Measurements from ENCODE around the gene PRKACA. TPM values are rescaled to one million over a fixed set of nuclear protein-coding genes. Genes with fewer than 3 reads are reported as not detected.

PRKACA gene
- 10 to 100 TPM; 61.6 to 80.0 TPM for total RNA-seq

- Mint-ChIP-seq H3K4me1 (ENCODE audit: low read depth in 2 of 2) (peaks cover 30 to 40% of the 10 kb centered on the region in 2 donors), H3K27ac (peak within 1 kb of the TSS; percentile 93 to 97), H3K4me3 (peak within 1 kb of the TSS; percentile 98), H3K9me3 (no peaks in the 10 kb centered on the region), H3K27me3 (no peaks in the 10 kb centered on the region), H3K36me3 (no peaks in the 10 kb centered on the region)
- ATAC-seq, result peak; percentile 96 to 97
- peak; percentile 100 for DNase-seq (ENCODE audit: low spot score)
Observed at GRCh38 chr19:14117668-14118164, at the start of gene PRKACA. TSS of gene PRKACA (minus strand) at chr19:14117762. CDS start at chr19:14117547, 215 bp downstream.

- Mint-ChIP-seq H3K36me3 (no peaks in the 10 kb centered on the region), H3K4me3 (peak overlapping the region; percentile 90), H3K9me3 (no peaks in the 10 kb centered on the region), H3K27me3 (no peaks in the 10 kb centered on the region), H3K27ac (peak overlapping the region; percentile 60 to 90), H3K4me1 (ENCODE audit: low read depth in 2 of 2) (peaks cover 12 to 27% of the 10 kb centered on the region in 2 donors)
- ATAC-seq (peak in 1 of 2 donors; percentile 6), DNase-seq (ENCODE audit: low spot score) (no peak)
Observed at GRCh38 chr19:14166999-14167575, 49.5 kb upstream of the PRKACA start.

GRCh38 chr19:14165990-14166830 lies 48.6 kb upstream of the PRKACA start:
- Mint-ChIP-seq H3K27ac (peak overlapping the region; percentile 60 to 90), H3K9me3 (no peaks in the 10 kb centered on the region), H3K27me3 (no peaks in the 10 kb centered on the region), H3K4me3 (peak overlapping the region; percentile 90), H3K36me3 (no peaks in the 10 kb centered on the region), H3K4me1 (ENCODE audit: low read depth in 2 of 2) (peaks cover 12 to 27% of the 10 kb centered on the region in 2 donors)
- no peak for DNase-seq (ENCODE audit: low spot score)
- ATAC-seq, result peak; percentile 45 to 63

- DNase-seq (ENCODE audit: low spot score) (no peak), ATAC-seq (no peak)
- no peaks in the 10 kb centered on the region for H3K36me3 Mint-ChIP-seq
- H3K4me3 Mint-ChIP-seq, result no peak overlapping the region
- H3K27ac Mint-ChIP-seq, result no peak overlapping the region
- peaks cover 12 to 27% of the 10 kb centered on the region in 2 donors for H3K4me1 Mint-ChIP-seq (ENCODE audit: low read depth in 2 of 2)
- no peaks in the 10 kb centered on the region for H3K27me3 Mint-ChIP-seq
- no peaks in the 10 kb centered on the region for H3K9me3 Mint-ChIP-seq
Observed at GRCh38 chr19:14164724-14165493, 47.3 kb upstream of the PRKACA start.

- no peak for ATAC-seq
- no peak for DNase-seq (ENCODE audit: low spot score)
Observed at GRCh38 chr19:14164082-14164481, 46.5 kb upstream of the PRKACA start.

GRCh38 chr19:14162871-14163297 lies 45.3 kb upstream of the PRKACA start:
- Mint-ChIP-seq H3K9me3 (no peaks in the 10 kb centered on the region), H3K4me1 (ENCODE audit: low read depth in 2 of 2) (peaks cover 12 to 20% of the 10 kb centered on the region in 2 donors), H3K27me3 (no peaks in the 10 kb centered on the region), H3K4me3 (no peak overlapping the region), H3K27ac (no peak overlapping the region), H3K36me3 (no peaks in the 10 kb centered on the region)
- DNase-seq (ENCODE audit: low spot score) (no peak), ATAC-seq (no peak)

More at GRCh38 chr19:14164082-14164481, 46.5 kb upstream of the PRKACA start:
- Mint-ChIP-seq H3K27me3 (no peaks in the 10 kb centered on the region), H3K4me3 (no peak overlapping the region), H3K36me3 (no peaks in the 10 kb centered on the region), H3K27ac (no peak overlapping the region), H3K4me1 (ENCODE audit: low read depth in 2 of 2) (peaks cover 12 to 27% of the 10 kb centered on the region in 2 donors), H3K9me3 (no peaks in the 10 kb centered on the region)

- Mint-ChIP-seq H3K27me3 (no peaks in the 10 kb centered on the region), H3K36me3 (no peaks in the 10 kb centered on the region)
- no peak for ATAC-seq
Observed at GRCh38 chr19:14161305-14161704, 43.7 kb upstream of the PRKACA start.

GRCh38 chr19:14160017-14160703 lies 42.6 kb upstream of the PRKACA start:
- Mint-ChIP-seq H3K9me3 (no peaks in the 10 kb centered on the region), H3K27me3 (no peaks in the 10 kb centered on the region), H3K4me3 (no peak overlapping the region), H3K36me3 (no peaks in the 10 kb centered on the region), H3K27ac (no peak overlapping the region), H3K4me1 (ENCODE audit: low read depth in 2 of 2) (no peaks in the 10 kb centered on the region)
- no peak for ATAC-seq
- DNase-seq (ENCODE audit: low spot score), result no peak

More at GRCh38 chr19:14161305-14161704, 43.7 kb upstream of the PRKACA start:
- H3K4me3 Mint-ChIP-seq, result no peak overlapping the region
- H3K9me3 Mint-ChIP-seq, result no peaks in the 10 kb centered on the region
- no peak for DNase-seq (ENCODE audit: low spot score)
- H3K4me1 Mint-ChIP-seq (ENCODE audit: low read depth in 2 of 2), result peaks cover 3 to 7% of the 10 kb centered on the region in 2 donors
- no peak overlapping the region for H3K27ac Mint-ChIP-seq

GRCh38 chr19:14159059-14159458 lies 41.5 kb upstream of the PRKACA start:
- Mint-ChIP-seq H3K9me3 (no peaks in the 10 kb centered on the region), H3K4me3 (no peak overlapping the region), H3K36me3 (no peaks in the 10 kb centered on the region), H3K27me3 (no peaks in the 10 kb centered on the region), H3K27ac (no peak overlapping the region), H3K4me1 (ENCODE audit: low read depth in 2 of 2) (no peaks in the 10 kb centered on the region)
- no peak for DNase-seq (ENCODE audit: low spot score)
- no peak for ATAC-seq

GRCh38 chr19:14158276-14159023 lies 40.9 kb upstream of the PRKACA start:
- no peak for DNase-seq (ENCODE audit: low spot score)
- H3K27me3 Mint-ChIP-seq, result no peaks in the 10 kb centered on the region

GRCh38 chr19:14156971-14157717 lies 39.6 kb upstream of the PRKACA start:
- ATAC-seq (no peak), DNase-seq (ENCODE audit: low spot score) (no peak)
- Mint-ChIP-seq H3K4me1 (ENCODE audit: low read depth in 2 of 2) (no peaks in the 10 kb centered on the region), H3K9me3 (no peaks in the 10 kb centered on the region), H3K4me3 (no peak overlapping the region), H3K27me3 (no peaks in the 10 kb centered on the region), H3K36me3 (no peaks in the 10 kb centered on the region), H3K27ac (no peak overlapping the region)

More at GRCh38 chr19:14158276-14159023, 40.9 kb upstream of the PRKACA start:
- Mint-ChIP-seq H3K4me1 (ENCODE audit: low read depth in 2 of 2) (no peaks in the 10 kb centered on the region), H3K9me3 (no peaks in the 10 kb centered on the region), H3K4me3 (no peak overlapping the region), H3K27ac (no peak overlapping the region), H3K36me3 (no peaks in the 10 kb centered on the region)
- ATAC-seq, result no peak

- Mint-ChIP-seq H3K4me1 (ENCODE audit: low read depth in 2 of 2) (no peaks in the 10 kb centered on the region), H3K4me3 (no peak overlapping the region), H3K9me3 (no peaks in the 10 kb centered on the region), H3K27ac (no peak overlapping the region), H3K36me3 (no peaks in the 10 kb centered on the region), H3K27me3 (no peaks in the 10 kb centered on the region)
- ATAC-seq (no peak), DNase-seq (ENCODE audit: low spot score) (no peak)
Observed at GRCh38 chr19:14156122-14156521, 38.6 kb upstream of the PRKACA start.

Data from natural killer cell treated with Interleukin-12 subunit alpha and Interleukin-12 subunit beta and Interleukin-15 and Interleukin-18, amount 100 ng/mL, for 72 hours (primary cell).